Activated CD4-positive, alpha-beta T cell treated with anti-CD3 and anti-CD28 coated beads, Interleukin-2, Interleukin-4, amounts not matched to agents 100 ng/mL and 50 ng/mL, durations not matched to agents 16 hours and 8 hours (primary cell): ENCODE data around the gene OR14J1.
"Not testable (repeated sequence)": the region's sequence is repeated elsewhere in the genome, so short reads cannot be mapped to it uniquely, and the experiment has no call there.

Experiments
- DNase-seq: peaks from one replicate; pipeline ENCODE4 v3.0.0-alpha.2; 2020; ENCODE audit warnings: low spot score

The OR14J1 gene

GRCh38 chr6:29301316-29301715 is at the start of gene OR14J1:
TSS of gene OR14J1 (plus strand) at chr6:29301701. CDS start at chr6:29306690, 4,989 bp downstream.
- DNase-seq, result no peak

- no peak for DNase-seq
Measured at GRCh38 chr6:29251736-29252135, 49.8 kb upstream of the OR14J1 start.

- DNase-seq, result peak; percentile 3
Measured at GRCh38 chr6:29255530-29255929, 46.0 kb upstream of the OR14J1 start.

DNA sequence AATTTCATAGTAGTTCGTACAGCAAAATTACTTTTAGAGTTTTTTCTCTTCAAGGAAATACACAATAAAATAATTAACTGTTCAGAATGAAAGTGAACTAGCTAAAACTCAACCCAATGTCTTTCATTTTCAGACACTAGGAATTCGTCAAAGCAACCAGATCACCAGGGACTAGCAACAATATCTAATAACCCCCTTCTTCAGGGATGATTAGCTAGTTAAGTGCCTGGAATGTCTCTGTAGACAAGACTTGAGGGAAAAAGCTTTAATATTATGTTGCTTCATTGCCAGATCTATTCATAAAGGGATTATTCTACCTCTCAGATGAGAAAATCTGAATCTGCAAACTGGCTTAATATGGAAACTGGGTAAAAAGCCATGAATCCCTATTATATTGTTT is 41.8 kb upstream of the OR14J1 start:
- no peak for DNase-seq

- no peak for DNase-seq
Measured at GRCh38 chr6:29263001-29263400, 38.5 kb upstream of the OR14J1 start.

DNA sequence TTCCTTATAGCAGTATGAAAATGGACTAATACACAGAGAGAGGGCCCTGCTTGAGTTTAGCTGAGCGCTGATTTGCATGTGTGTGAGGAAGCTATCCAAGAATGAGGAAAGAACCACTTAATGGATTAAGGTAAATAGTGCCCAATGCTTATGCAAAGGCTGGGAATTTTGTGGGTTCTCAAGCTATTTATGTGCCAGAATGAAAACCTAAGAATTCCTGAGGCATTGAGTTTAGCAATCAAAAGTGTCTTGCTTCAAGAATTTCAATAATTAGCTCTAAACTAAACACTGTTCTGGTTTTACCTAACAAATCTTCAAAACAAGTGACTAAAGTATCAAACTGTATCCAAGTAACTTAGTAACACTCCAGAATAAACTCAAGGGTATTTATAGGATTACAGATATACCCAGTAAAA is 7.0 kb upstream of the OR14J1 start:
- DNase-seq, result no peak

GRCh38 chr6:29295181-29295585 is 6.3 kb upstream of the OR14J1 start:
- no peak for DNase-seq

GRCh38 chr6:29295623-29296022 is 5.9 kb upstream of the OR14J1 start:
- no peak for DNase-seq

- DNase-seq, result no peak
Measured at GRCh38 chr6:29319931-29320330, 18.4 kb downstream of the OR14J1 start.

GRCh38 chr6:29323332-29323731 is 21.8 kb downstream of the OR14J1 start:
- DNase-seq, result not testable (repeated sequence)

- DNase-seq, result no peak
Measured at GRCh38 chr6:29325777-29326176, 24.3 kb downstream of the OR14J1 start.

DNA sequence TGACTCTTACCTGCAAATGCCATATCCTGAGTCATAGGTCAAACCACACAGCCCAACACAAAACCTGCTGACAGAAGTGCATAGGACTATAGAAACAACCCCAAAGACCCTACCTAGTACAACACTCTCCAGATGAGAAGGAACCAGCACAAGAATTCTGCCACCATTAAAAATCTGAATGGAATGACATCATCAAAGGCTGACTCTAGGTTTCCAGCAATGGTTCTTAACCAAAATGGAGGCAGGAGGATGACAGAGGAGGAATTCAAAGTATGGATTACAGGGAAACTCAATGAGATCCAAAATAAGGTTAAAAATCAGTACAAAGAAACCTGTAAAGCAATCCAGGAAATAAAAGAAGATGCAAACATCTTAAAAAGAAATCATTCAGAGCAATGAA is 31.2 kb downstream of the OR14J1 start:
- DNase-seq, result no peak

- no peak for DNase-seq
Measured at GRCh38 chr6:29336269-29336668, 34.8 kb downstream of the OR14J1 start.

- no peak for DNase-seq
Measured at GRCh38 chr6:29345380-29345779, 43.9 kb downstream of the OR14J1 start.

- not testable (repeated sequence) for DNase-seq
Measured at GRCh38 chr6:29349348-29349747, 47.8 kb downstream of the OR14J1 start.

GRCh38 chr6:29354980-29355379 is 53.5 kb downstream of the OR14J1 start:
- DNase-seq, result no peak

DNA sequence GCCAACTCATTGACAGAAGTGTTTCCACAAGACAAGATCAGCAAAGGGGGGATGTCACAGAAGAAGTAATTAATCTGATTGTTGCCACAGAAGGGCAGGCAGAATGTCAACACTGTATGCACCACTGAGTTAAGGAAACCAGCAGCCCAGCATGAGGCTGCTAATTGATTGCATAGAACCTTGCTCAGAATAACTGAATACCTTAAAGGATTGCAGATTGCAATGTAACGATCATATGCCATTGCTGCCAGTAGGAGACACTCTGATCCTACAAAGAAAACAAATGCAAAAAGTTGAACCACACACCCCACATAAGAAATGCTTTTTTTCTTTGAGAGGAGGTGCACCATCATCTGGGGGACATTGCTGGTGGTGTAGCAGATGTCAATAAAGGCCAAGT is 54.1 kb downstream of the OR14J1 start:
- DNase-seq, result no peak
